HL-60 (cell line): ENCODE data around the gene MAF.

ENCODE experiments used
- DNase-seq, 2 experiments: peaks; one replicate each; pipeline ENCODE4 v3.0.0-alpha.2; 2010 to 2020; ENCODE audit warnings: low read depth in 1 of 2, low spot score in 1 of 2
- H3K27ac ChIP-seq: fragments of 250-450 bp; sonication (Bioruptor Pico); replicated peaks from 2 replicates; pipeline ENCODE4 v1.5.1; 2020; ENCODE audit warnings: mild to moderate bottlenecking, moderate library complexity
- H3K27me3 ChIP-seq: fragments of 250-450 bp; sonication (Bioruptor Pico); 2 replicates; pipeline ENCODE4 v1.5.1; 2021; ENCODE audit warnings: mild to moderate bottlenecking, moderate library complexity; ENCODE audit not compliant: insufficient read depth, poor library complexity, severe bottlenecking
- H3K4me3 ChIP-seq: replicated peaks from 2 replicates; pipeline ENCODE4 v1.5.1; 2011; ENCODE audit warnings: mild to moderate bottlenecking, control low read depth, low read length; ENCODE audit not compliant: insufficient read depth
- CTCF ChIP-seq: IDR thresholded peaks from one replicate; pipeline ENCODE4 v1.5.1; 2011; ENCODE audit warnings: low read length, control low read depth, inconsistent platforms; ENCODE audit not compliant: insufficient read depth
- GABPA ChIP-seq: IDR thresholded peaks from 2 replicates; pipeline ENCODE4 v1.6.1; 2012; ENCODE audit warnings: low read depth
- POLR2AphosphoS5 ChIP-seq: IDR thresholded peaks from 2 replicates; pipeline ENCODE4 v1.6.1; 2012; ENCODE audit warnings: low read depth
- REST ChIP-seq: IDR thresholded peaks from 2 replicates; pipeline ENCODE4 v1.6.1; 2012; ENCODE audit warnings: low read depth; ENCODE audit not compliant: insufficient replicate concordance
- SPI1 ChIP-seq: IDR thresholded peaks from 2 replicates; pipeline ENCODE4 v1.6.1; 2012; ENCODE audit warnings: low read depth, mild to moderate bottlenecking, borderline replicate concordance

MAF gene

GRCh38 chr16:79609861-79610260 lies 9.3 kb upstream of the MAF start:
- Histone ChIP-seq H3K27me3 (no peaks in the 10 kb centered on the region), H3K4me3 (no peak overlapping the region), H3K27ac (no peak overlapping the region)
- TF ChIP-seq GABPA, result no peak
- no peak for TF ChIP-seq SPI1
- TF ChIP-seq REST, result no peak
- no peak for TF ChIP-seq CTCF
- TF ChIP-seq POLR2AphosphoS5, result no peak
- DNase-seq, result no peak

DNA sequence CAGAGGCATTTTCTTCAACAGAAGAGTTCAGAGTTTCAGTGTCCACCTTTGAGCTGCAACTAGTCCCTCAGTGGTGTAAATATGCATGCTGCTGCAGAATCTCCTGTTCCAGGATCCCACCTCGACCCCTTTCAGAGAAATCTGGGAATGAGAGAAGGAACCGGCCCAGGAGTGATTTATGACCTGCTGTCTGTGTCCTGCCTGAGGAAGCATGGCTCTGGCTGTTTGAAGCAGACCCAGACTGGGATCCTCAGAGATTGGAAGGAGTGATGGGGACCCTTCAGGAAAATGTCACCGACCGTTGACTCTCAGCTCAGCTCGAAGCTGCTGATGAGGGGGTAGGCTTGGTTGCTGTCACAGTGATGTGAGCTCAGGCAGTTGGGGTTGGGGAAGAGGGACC lies 8.4 kb upstream of the MAF start:
- DNase-seq, result no peak
- no peaks in the 10 kb centered on the region for H3K27me3 ChIP-seq
- TF ChIP-seq REST, result no peak
- no peak for TF ChIP-seq GABPA
- no peak for TF ChIP-seq SPI1
- no peak for TF ChIP-seq CTCF
- TF ChIP-seq POLR2AphosphoS5, result no peak
- no peak overlapping the region for H3K4me3 ChIP-seq
- H3K27ac ChIP-seq, result no peak overlapping the region

DNA sequence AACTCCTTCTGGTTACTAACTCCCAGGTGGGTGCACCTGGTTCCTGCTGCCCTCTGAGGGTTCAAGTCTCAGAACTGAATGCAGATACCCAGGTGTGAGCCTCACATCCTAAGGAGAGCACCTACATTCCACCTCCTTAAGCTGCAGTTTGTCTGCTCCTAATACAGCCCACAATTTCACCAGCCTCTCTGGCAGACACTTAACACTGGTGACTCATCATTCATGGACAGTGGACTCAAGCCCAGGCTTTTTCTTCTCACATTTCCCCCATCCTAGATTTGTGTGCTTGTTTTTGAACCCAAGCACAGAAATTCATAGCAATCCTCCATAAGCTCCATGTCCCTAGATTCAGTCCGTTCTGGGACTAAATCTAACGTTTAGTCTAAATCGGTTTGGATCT lies 7.0 kb upstream of the MAF start:
- Histone ChIP-seq H3K27me3 (no peaks in the 10 kb centered on the region), H3K27ac (no peak overlapping the region), H3K4me3 (no peak overlapping the region)
- DNase-seq, result no peak
- TF ChIP-seq POLR2AphosphoS5, result no peak
- TF ChIP-seq SPI1, result no peak
- TF ChIP-seq GABPA, result no peak
- TF ChIP-seq CTCF, result no peak

DNA sequence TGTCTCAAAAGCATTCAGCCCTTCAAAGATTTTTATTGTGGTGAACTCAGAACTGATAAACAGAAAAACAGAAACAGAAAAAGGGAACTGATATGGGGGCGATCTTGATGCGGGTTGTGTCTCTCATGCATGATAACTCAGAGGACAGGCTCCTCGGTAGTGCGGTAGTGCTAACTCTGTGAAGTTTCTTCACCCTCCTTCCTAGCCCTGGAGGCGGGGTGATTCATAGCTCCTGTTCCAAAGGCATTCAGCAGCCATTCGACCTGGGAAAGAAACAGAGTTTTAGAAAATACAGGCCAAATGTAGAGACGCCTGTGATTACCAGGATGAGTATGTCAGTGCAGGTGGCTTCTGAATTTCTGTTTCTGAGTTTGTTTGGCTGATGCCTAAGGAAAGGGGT lies 5.5 kb upstream of the MAF start:
- Histone ChIP-seq H3K27me3 (peaks cover 13% of the 10 kb centered on the region), H3K27ac (no peak overlapping the region), H3K4me3 (no peak overlapping the region)
- TF ChIP-seq REST (no peak), SPI1 (no peak), GABPA (no peak), CTCF (no peak), POLR2AphosphoS5 (no peak)
- DNase-seq, result no peak
